Prostate gland (tissue), 2 donors: ENCODE results near the gene DNAAF5.
A peak's percentile ranks its signal among the peaks of the same experiment; 100 is the strongest.

Experiments
- POLR2A ChIP-seq: fragments of 450-650 bp; IDR thresholded peaks from one replicate; pipeline ENCODE4 v1.6.1; 2016; ENCODE audit warnings: antibody characterized with exemption, mild to moderate bottlenecking
- POLR2AphosphoS5 ChIP-seq: sonication (generic); formaldehyde crosslinking; IDR thresholded peaks from one replicate; pipeline ENCODE4 v1.6.1; 2017; ENCODE audit warnings: antibody characterized with exemption
- TF ChIP-seq, protein P1 (sequence below), 4 experiments: fragments of 200-600 bp in 2 of 4; fragments of 450-650 bp in 2 of 4; sonication (generic) in 2 of 4; IDR thresholded peaks; 1 replicate in 3 of 4; 2 replicates in 1 of 4; pipeline ENCODE4 v1.5.1; 2016 to 2019; ENCODE audit warnings: antibody characterized with exemption in 4 of 4, mild to moderate bottlenecking in 2 of 4, moderate library complexity in 2 of 4

DNA sequence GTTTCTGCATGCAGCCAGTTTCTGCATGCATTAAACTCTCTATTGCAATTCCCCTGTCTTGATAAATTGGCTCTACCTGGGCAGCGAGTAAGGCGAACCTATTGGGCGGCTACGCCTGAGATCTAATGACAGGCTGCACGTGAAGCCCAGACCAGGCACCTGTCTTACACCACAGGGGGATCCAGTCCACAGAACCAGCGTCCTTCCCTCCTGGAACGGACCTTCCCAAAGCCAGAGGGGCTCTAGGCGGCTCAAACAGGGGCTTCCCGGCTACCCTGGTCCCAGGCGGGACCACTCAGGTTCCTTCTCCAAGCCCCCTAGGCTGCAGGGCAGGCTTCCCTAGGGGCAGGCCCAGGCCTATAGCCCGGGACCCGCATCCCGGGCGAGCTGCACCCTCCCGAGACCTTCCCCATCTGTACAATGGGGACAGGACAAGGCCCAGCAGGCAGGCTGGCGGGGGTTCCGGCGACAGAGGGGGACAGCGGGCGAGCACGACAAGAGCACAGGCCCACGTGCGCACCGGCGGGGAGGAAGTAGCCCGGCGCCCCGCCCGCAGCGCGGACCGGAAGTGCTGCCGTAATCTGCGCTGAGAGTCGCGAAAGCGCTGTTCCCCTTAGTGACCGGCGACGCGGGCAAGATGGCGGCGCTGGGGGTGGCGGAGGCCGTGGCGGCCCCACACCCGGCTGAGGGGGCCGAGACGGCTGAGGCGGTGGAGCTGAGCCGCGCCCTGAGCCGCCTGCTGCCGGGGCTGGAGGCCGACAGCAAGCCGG lies at the start of gene DNAAF5:
- TF ChIP-seq, protein P1, sequence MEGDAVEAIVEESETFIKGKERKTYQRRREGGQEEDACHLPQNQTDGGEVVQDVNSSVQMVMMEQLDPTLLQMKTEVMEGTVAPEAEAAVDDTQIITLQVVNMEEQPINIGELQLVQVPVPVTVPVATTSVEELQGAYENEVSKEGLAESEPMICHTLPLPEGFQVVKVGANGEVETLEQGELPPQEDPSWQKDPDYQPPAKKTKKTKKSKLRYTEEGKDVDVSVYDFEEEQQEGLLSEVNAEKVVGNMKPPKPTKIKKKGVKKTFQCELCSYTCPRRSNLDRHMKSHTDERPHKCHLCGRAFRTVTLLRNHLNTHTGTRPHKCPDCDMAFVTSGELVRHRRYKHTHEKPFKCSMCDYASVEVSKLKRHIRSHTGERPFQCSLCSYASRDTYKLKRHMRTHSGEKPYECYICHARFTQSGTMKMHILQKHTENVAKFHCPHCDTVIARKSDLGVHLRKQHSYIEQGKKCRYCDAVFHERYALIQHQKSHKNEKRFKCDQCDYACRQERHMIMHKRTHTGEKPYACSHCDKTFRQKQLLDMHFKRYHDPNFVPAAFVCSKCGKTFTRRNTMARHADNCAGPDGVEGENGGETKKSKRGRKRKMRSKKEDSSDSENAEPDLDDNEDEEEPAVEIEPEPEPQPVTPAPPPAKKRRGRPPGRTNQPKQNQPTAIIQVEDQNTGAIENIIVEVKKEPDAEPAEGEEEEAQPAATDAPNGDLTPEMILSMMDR (IDR thresholded peaks at IDR 0.05) = no peak
- TF ChIP-seq POLR2A (peak; percentile 14), POLR2AphosphoS5 (peak; percentile 91)
